Measurements from ENCODE around the gene MAPKBP1. TPM values are rescaled to one million over a fixed set of nuclear protein-coding genes. Genes with fewer than 3 reads are reported as not detected.

The MAPKBP1 gene
- total and polyA plus RNA-seq, 2 of the 8 experiments (the other 6 are each of a cell fraction or from before 2014, with no cell fraction given) = 4.3 to 11.3 TPM

GRCh38 chr15:41817327-41817726 is 43.0 kb downstream of the MAPKBP1 start:
- DNase-seq (ENCODE audit: low read depth in 1 of 2, low spot score in 2 of 2) = no peak
- Histone ChIP-seq H3K23ac (ENCODE audit: insufficient read length) (no peak overlapping the region), H3K79me2 (ENCODE audit: control insufficient read depth in 1 of 2, insufficient read depth in 2 of 2, low read length in 2 of 2) (no peaks in the 10 kb centered on the region), H2BK5ac (ENCODE audit: low read depth, low read length) (no peak overlapping the region), H4K20me1 (replicated peaks in 1 of 2; ENCODE audit: control insufficient read depth in 1 of 2, insufficient read depth in 2 of 2, low read length in 2 of 2) (peaks cover 0 to 3% of the 10 kb centered on the region in 2 experiments), H2BK12ac (ENCODE audit: low read depth, low read length) (no peak overlapping the region), H3K18ac (ENCODE audit: extremely low read depth, low read length) (no peak overlapping the region), H3K4me2 (ENCODE audit: insufficient read depth in 1 of 2, low read depth in 2 of 2, low read length in 2 of 2) (no peak overlapping the region), H3K36me3 (ENCODE audit: control insufficient read depth in 2 of 4, insufficient read depth in 4 of 4, low read length in 3 of 4) (peaks cover 0 to 3% (median under 1%) of the 10 kb centered on the region in 4 experiments; a peak in 3 of 8 replicates), H2AFZ (ENCODE audit: low read length) (no peak overlapping the region), H3K27ac (ENCODE audit: low read depth, low read length) (no peak overlapping the region), H2BK15ac (ENCODE audit: low read length) (no peak overlapping the region), H3K4me1 (replicated peaks in 1 of 4; ENCODE audit: control insufficient read depth in 3 of 4, insufficient read depth in 4 of 4, low read length in 3 of 4) (no peaks in the 10 kb centered on the region), H3K79me1 (ENCODE audit: low read depth, low read length) (no peaks in the 10 kb centered on the region), H3K4ac (replicated peaks; ENCODE audit: insufficient read length, low read depth, low read length) (no peak overlapping the region), H2AK5ac (ENCODE audit: low read depth, low read length) (no peak overlapping the region), H3K56ac (replicated peaks; ENCODE audit: insufficient read length, low read depth, low read length) (no peak overlapping the region), H3K9ac (replicated peaks in 1 of 4; ENCODE audit: extremely low read depth in 1 of 4, low read depth in 3 of 4, low read length in 3 of 4) (no peak overlapping the region), H4K91ac (replicated peaks; ENCODE audit: insufficient read length, low read length) (no peak overlapping the region), H2BK20ac (ENCODE audit: low read length) (no peak overlapping the region), H3K14ac (ENCODE audit: insufficient read length) (no peak overlapping the region), H4K8ac (ENCODE audit: extremely low read depth, insufficient read depth, low read length) (no peak overlapping the region), H3K27me3 (replicated peaks in 1 of 4; ENCODE audit: control insufficient read depth in 3 of 4, extremely low read depth in 1 of 4, insufficient read depth in 3 of 4, low read length in 3 of 4) (no peaks in the 10 kb centered on the region), H3K23me2 (ENCODE audit: low read depth, low read length) (no peaks in the 10 kb centered on the region), H3K4me3 (ENCODE audit: extremely low read depth in 1 of 4, insufficient read depth in 2 of 4, low read depth in 3 of 4, low read length in 4 of 4) (no peak overlapping the region), H3K9me3 (ENCODE audit: insufficient read depth in 2 of 2, low read depth in 1 of 2, low read length in 1 of 2) (no peaks in the 10 kb centered on the region), H2BK120ac (replicated peaks; ENCODE audit: low read depth, low read length) (no peak overlapping the region), H4K5ac (ENCODE audit: insufficient read length, low read depth, low read length) (no peak overlapping the region)
- ChIA-PET POLR2A (ENCODE audit: partially characterized antibody) (no interaction called here), CTCF (ENCODE audit: partially characterized antibody) (interaction anchor here (1.0 to 2.8 kb wide), 3 partner anchors 17 to 44 kb away, joined by 3 to 14 read pairs (median 3); partner anchors contain the start of gene MAPKBP1)
- no peak for TF ChIP-seq HDAC2 (IDR thresholded peaks at IDR 0.05; ENCODE audit: borderline replicate concordance in 1 of 2, low read depth in 2 of 2, low read length in 2 of 2)
- TF ChIP-seq ZNF274 (IDR thresholded peaks at IDR 0.05; ENCODE audit: borderline replicate concordance, extremely low read depth, low read length) = no peak
- no peak for FAIRE-seq
- WGBS, 2 experiments (ENCODE audit: extremely low coverage in 1 of 2, insufficient coverage in 1 of 2, insufficient read length in 1 of 2, insufficient replicate concordance in 2 of 2, low coverage in 1 of 2, low lambda C conversion rate in 2 of 2, missing lambda C conversion rate in 1 of 2) = 97% methylated on average over 14 of the region's 14 CpGs; no CpG with 5 or more reads in 1 of the 2 experiments

Measured in H1 (cell line).